ENCODE data around the gene CCDC89.

Gene CCDC89

DNA sequence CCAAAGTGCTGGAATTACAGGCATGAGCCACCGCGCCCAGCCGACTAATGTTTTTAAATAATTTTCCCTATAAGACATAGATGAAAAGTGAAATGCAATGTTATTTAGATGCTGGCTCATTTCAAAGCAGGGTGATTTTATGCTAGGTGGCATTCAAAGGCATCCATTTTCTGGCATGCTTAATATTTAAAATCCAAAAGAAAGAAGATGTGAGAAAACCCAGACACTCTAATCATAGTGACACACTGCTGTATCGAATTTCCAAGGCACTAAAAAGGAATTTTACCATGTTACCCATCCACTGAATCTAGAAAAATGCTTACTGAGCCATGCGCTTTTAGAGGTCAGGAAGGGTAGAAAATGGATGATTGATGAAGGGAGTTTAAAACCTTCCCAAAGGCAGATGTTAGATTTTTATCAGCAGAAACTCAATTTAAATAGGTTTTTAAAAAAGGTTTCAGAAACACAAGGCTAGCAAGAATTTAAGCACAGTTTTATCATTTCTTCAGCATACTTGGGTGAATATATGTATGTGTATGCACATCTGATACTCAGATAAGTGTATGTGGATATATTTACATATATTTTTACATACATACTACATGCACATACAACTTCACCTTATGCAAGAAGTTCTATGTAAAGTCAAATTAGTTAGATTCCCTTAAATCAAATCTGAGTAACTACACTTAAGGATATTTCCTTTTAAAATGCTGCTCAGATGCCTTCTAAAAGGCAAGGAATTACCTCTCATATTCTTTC is 24.1 kb upstream of the CCDC89 start:
- TF ChIP-seq, protein P1, sequence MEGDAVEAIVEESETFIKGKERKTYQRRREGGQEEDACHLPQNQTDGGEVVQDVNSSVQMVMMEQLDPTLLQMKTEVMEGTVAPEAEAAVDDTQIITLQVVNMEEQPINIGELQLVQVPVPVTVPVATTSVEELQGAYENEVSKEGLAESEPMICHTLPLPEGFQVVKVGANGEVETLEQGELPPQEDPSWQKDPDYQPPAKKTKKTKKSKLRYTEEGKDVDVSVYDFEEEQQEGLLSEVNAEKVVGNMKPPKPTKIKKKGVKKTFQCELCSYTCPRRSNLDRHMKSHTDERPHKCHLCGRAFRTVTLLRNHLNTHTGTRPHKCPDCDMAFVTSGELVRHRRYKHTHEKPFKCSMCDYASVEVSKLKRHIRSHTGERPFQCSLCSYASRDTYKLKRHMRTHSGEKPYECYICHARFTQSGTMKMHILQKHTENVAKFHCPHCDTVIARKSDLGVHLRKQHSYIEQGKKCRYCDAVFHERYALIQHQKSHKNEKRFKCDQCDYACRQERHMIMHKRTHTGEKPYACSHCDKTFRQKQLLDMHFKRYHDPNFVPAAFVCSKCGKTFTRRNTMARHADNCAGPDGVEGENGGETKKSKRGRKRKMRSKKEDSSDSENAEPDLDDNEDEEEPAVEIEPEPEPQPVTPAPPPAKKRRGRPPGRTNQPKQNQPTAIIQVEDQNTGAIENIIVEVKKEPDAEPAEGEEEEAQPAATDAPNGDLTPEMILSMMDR (IDR thresholded peaks at IDR 0.05; ENCODE audit: low read depth, low read length, missing control alignments), result no peak
- no peak for DNase-seq (ENCODE audit: low read depth)
- no peak overlapping the region for H3K4me3 ChIP-seq (ENCODE audit: low read depth, low read length)

DNA sequence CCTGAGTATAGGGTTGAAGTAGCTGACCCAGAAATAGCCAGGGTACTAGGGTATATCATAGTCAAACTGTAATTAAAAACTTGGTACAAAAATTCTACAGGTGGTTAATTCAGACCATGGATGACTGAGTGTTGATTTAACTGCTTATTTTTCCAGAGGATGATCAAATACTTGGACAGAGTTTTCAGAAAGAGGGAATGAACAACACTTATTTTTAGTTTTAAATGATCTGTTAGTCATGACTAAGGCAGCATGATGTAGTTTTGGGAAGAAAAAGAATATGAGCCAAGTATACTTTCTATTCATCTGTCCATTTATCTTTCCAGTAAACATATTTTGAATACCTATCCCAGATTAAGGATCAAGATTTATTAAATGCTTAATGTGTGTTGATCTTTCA is 19.8 kb upstream of the CCDC89 start:
- H3K4me3 ChIP-seq (ENCODE audit: low read depth, low read length), result no peak overlapping the region
- DNase-seq (ENCODE audit: low read depth), result no peak
- TF ChIP-seq, protein P1 (IDR thresholded peaks at IDR 0.05; ENCODE audit: low read depth, low read length, missing control alignments), result no peak

DNA sequence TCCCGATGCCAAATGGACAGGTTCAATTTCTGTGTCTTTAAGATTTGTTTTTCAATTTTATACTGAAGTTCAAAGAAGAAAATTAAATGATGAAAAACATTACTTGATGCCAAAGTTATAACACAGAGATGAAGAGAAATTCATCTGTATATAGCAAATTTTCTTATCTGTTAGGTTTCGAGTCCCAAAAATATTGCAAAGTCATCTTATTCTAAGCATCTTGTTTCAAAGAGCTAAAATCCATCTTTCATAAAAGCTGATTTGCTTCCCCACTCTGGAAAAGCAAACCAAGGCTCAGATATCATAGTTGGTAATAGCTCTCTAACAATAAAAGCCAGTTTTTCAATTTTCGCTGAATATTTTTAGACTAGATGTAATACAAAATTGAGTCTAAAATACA is 19.0 kb upstream of the CCDC89 start:
- TF ChIP-seq, protein P1 (IDR thresholded peaks at IDR 0.05; ENCODE audit: low read depth, low read length, missing control alignments), result no peak
- H3K4me3 ChIP-seq (ENCODE audit: low read depth, low read length), result no peak overlapping the region
- no peak for DNase-seq (ENCODE audit: low read depth)

DNA sequence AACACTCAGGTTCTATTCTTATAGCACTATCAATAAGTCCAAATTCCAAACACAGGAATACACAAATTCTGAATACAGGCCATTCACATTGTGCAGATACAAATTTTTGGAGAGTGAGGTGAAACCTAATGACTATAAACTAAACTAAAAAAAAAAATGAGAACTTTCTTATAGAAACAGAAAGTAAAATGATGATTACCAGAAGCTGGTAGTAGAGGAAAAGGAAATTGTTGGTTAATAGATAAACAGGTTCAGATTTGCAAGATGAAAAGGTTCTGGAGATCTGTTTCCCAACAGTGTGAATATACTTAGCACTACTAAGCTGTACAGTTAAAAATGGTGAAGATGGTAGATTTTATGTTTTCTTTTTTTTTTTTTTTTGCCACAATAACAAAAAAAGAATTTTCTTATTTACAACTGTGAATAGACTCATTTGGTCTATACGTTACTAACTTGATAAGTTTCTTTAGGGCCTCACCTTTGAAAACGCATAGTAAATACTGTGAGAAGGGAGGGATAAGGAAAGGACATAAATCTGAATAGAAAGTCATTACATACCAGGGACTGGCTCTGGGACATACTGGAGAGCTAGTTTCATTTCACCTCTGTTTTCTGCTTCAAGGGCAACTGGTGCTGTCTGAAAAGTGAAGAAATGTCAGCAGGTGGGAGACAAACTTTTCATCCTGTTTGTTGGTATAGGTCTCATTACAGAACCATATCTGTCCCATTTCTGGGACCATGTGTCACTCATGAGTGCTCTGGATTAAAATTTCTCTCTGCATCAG is 14.2 kb upstream of the CCDC89 start:
- no peak overlapping the region for H3K4me3 ChIP-seq (ENCODE audit: low read depth, low read length)
- TF ChIP-seq, protein P1 (IDR thresholded peaks at IDR 0.05; ENCODE audit: low read depth, low read length, missing control alignments), result no peak
- no peak for DNase-seq (ENCODE audit: low read depth)

DNA sequence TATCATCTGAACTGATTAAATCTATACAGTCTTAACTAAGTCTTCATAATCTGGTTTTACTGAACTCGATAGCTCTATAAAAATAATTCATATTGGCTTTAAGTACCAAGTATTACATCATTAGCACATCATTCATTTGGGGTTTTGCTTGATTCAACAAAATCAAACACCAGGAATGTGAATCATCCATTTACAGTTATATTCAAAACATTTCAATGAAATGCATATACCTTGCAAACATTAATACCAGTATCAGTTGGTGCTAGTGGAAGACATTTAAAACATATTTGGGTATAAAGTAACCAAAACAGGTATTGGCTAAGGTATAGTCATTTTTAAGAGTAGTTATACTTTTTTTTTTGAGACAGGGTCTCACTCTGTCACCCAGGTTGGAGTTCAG is 12.2 kb upstream of the CCDC89 start:
- no peak overlapping the region for H3K4me3 ChIP-seq (ENCODE audit: low read depth, low read length)
- TF ChIP-seq, protein P1 (IDR thresholded peaks at IDR 0.05; ENCODE audit: low read depth, low read length, missing control alignments), result no peak
- no peak for DNase-seq (ENCODE audit: low read depth)

DNA sequence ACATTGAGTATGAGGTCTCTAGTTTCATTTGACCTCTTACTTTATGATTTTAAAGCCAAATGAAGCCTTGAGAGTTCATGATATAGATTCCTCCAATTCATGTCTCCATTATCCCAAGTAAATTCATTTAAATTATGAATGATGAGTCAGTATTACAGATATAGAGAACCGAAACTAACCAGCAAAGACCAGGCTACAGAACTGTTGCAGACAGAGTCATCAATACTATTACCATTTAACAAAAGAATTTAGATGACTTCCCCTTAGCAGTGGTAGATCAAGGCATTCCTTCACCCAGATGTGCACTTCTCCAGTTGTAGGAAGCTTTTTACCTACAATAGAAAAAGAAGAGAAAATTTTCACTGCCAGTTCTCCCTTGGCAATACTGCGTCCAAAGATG is 11.8 kb upstream of the CCDC89 start:
- TF ChIP-seq, protein P1 (IDR thresholded peaks at IDR 0.05; ENCODE audit: low read depth, low read length, missing control alignments), result no peak

More for the DNA sequence above, 11.8 kb upstream of the CCDC89 start:
- no peak overlapping the region for H3K4me3 ChIP-seq (ENCODE audit: low read depth, low read length)
- no peak for DNase-seq (ENCODE audit: low read depth)
